Mucosa of rectum (tissue), 2 donors: Measurements from ENCODE around the gene PAPSS2.

Source experiments
- H3K27ac ChIP-seq, 2 donors: one replicate each; pipeline ENCODE4 v1.7.0; 2013; ENCODE audit warnings: inconsistent platforms in 2 of 2, low read depth in 2 of 2, low read length in 2 of 2
- H3K27me3 ChIP-seq, 2 donors: one replicate each; pipeline ENCODE4 v1.7.0; 2013; ENCODE audit warnings: low read length in 2 of 2; ENCODE audit not compliant: control insufficient read depth in 2 of 2, insufficient read depth in 2 of 2
- H3K36me3 ChIP-seq, 2 donors: one replicate each; pipeline ENCODE4 v1.7.0; 2013; ENCODE audit warnings: low read length in 2 of 2; ENCODE audit not compliant: control insufficient read depth in 2 of 2, insufficient read depth in 2 of 2
- H3K4me1 ChIP-seq, 2 donors: one replicate each; pipeline ENCODE4 v1.7.0; 2013; ENCODE audit warnings: low read length in 2 of 2, mild to moderate bottlenecking in 1 of 2; ENCODE audit not compliant: control insufficient read depth in 2 of 2, insufficient read depth in 2 of 2
- H3K4me3 ChIP-seq, 2 donors: one replicate each; pipeline ENCODE4 v1.7.0; 2013; ENCODE audit warnings: low read length in 2 of 2
- H3K9ac ChIP-seq, 2 donors: one replicate each; pipeline ENCODE4 v1.7.0; 2013; ENCODE audit warnings: low read length in 2 of 2, low read depth in 1 of 2, mild to moderate bottlenecking in 1 of 2
- H3K9me3 ChIP-seq, 2 donors: one replicate each; pipeline ENCODE4 v1.7.0; 2013; ENCODE audit warnings: low read length in 2 of 2; ENCODE audit not compliant: control insufficient read depth in 2 of 2
- donor health status: healthy.
- donor health status: Normal muscosa, but diverticular disease.

PAPSS2 gene

DNA sequence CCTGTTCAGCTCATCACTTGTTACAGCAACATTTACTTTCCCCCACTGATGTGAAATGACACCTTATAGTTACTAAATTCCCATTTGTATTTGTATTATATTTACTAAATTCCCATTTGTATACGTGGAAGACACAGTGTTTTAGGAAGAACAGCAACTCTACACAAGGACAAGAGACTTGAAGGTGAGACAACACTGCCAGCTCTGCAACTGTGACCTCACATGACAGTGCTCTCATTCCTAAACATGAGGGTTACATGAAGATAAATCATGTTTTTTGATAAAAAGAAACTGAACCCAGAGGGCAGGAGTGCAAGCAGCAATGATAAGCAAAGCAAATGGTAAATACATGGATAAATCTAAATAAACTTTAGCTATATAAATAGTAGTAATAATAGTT is 98.0 kb downstream of the PAPSS2 start:
- no peak overlapping the region for H3K9ac ChIP-seq
- H3K27me3 ChIP-seq: no peaks in the 10 kb centered on the region
- H3K9me3 ChIP-seq: no peaks in the 10 kb centered on the region
- peaks cover 23 to 29% of the 10 kb centered on the region in 2 donors for H3K36me3 ChIP-seq
- H3K27ac ChIP-seq: no peak overlapping the region
- no peaks in the 10 kb centered on the region for H3K4me1 ChIP-seq
- H3K4me3 ChIP-seq: no peak overlapping the region

DNA sequence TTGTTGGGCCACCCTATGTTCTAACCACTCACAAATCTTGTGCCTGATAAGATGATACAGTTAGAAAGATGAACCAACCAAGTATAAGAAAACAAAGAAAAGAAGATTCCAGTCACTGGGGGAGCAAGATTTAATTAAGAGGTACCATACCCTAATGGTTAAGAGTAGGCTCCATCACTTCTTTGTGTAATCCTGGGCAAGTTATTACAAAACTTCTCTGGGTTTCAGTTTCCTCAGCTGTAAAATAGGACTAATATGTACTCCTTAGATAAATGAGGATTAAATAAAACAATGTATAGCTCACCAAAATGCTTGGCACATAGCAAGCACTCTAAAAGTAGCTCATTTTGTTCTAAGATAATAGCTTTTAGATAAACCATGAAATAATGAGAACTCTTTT is 99.9 kb downstream of the PAPSS2 start:
- H3K27ac ChIP-seq: no peak overlapping the region
- H3K4me1 ChIP-seq: no peaks in the 10 kb centered on the region
- no peaks in the 10 kb centered on the region for H3K27me3 ChIP-seq
- H3K9ac ChIP-seq: no peak overlapping the region
- H3K36me3 ChIP-seq: peaks cover 20 to 28% of the 10 kb centered on the region in 2 donors
- H3K4me3 ChIP-seq: no peak overlapping the region
- H3K9me3 ChIP-seq: no peaks in the 10 kb centered on the region

DNA sequence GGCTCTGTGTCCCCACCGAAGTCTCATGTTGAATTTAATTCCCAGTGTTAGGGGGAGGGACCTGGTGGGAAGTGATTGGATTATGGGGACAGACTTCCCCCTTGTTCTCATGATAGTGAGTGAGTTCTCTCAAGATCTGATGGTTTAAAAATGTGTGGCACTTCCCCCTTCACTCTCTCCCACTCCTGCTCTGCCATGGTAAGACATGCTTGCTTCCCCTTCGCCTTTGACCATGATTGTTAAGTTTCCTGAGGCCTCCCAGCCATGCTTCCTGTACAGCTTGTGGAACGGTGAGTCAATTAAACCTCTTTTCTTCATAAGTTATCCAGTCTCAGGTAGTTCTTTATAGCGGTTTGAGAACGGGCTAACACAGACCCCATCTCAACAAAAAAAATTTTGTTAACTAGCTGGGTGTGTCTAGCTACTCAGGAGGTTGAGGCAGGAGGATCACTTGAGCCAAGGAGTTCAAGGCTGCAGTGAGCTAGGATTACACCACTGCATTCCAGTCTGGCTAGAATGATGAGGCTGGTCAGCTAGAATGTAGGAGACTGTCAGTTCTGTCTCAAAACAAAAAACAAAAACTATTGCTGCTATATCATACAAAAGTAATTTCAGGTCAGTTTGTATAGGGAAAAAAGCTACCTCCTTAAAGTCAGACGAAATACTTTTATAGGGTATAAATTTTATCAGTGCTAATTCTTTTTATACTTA is 100.7 kb downstream of the PAPSS2 start:
- H3K27ac ChIP-seq: no peak overlapping the region
- H3K36me3 ChIP-seq: peaks cover 20 to 24% of the 10 kb centered on the region in 2 donors
- no peak overlapping the region for H3K9ac ChIP-seq
- no peaks in the 10 kb centered on the region for H3K9me3 ChIP-seq
- no peaks in the 10 kb centered on the region for H3K27me3 ChIP-seq
- no peak overlapping the region for H3K4me3 ChIP-seq
- H3K4me1 ChIP-seq: no peaks in the 10 kb centered on the region

DNA sequence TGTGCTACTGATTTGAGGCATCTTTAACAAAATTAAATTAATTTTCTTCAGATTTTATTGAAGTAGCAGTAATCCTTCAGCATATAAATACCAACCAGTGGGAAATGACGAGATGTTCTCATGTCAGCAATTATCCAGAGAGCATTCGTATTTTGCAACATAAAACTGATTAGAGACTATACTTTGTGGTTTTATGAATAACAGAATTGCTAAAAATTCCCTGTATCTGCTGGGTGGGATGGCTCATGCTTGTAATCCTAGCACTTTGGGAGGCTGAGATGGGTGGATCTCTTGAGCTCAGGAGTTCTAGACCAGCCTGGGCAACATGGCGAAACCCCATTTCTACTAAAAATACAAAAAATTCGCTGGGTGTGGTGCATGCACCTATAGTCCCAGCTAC is 101.5 kb downstream of the PAPSS2 start:
- H3K4me1 ChIP-seq: no peaks in the 10 kb centered on the region
- H3K9ac ChIP-seq: no peak overlapping the region
- H3K36me3 ChIP-seq: peaks cover 14 to 25% of the 10 kb centered on the region in 2 donors
- no peak overlapping the region for H3K27ac ChIP-seq
- no peak overlapping the region for H3K4me3 ChIP-seq
- no peaks in the 10 kb centered on the region for H3K9me3 ChIP-seq
- H3K27me3 ChIP-seq: no peaks in the 10 kb centered on the region

DNA sequence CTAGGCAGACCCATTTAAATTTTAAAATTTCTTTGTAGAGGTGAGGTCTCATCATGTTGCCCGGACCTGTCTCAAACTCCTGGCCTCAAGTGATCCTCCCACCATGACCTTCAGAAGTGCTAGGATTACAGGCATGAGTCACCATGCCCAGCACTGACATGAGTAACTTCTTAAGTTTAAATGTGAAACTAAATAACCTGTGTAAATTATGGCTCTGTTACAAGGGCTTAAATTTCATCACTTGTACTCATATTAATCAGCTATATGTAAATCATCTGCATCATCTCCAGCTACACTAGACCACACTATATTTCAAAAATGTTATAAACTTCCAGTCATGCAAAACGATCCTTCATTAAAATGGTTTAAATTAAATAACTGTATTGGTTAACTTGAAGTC is 102.2 kb downstream of the PAPSS2 start:
- no peak overlapping the region for H3K27ac ChIP-seq
- H3K36me3 ChIP-seq: peaks cover 12 to 22% of the 10 kb centered on the region in 2 donors
- no peak overlapping the region for H3K4me3 ChIP-seq
- no peaks in the 10 kb centered on the region for H3K27me3 ChIP-seq
- no peaks in the 10 kb centered on the region for H3K9me3 ChIP-seq
- no peak overlapping the region for H3K9ac ChIP-seq
- no peaks in the 10 kb centered on the region for H3K4me1 ChIP-seq

DNA sequence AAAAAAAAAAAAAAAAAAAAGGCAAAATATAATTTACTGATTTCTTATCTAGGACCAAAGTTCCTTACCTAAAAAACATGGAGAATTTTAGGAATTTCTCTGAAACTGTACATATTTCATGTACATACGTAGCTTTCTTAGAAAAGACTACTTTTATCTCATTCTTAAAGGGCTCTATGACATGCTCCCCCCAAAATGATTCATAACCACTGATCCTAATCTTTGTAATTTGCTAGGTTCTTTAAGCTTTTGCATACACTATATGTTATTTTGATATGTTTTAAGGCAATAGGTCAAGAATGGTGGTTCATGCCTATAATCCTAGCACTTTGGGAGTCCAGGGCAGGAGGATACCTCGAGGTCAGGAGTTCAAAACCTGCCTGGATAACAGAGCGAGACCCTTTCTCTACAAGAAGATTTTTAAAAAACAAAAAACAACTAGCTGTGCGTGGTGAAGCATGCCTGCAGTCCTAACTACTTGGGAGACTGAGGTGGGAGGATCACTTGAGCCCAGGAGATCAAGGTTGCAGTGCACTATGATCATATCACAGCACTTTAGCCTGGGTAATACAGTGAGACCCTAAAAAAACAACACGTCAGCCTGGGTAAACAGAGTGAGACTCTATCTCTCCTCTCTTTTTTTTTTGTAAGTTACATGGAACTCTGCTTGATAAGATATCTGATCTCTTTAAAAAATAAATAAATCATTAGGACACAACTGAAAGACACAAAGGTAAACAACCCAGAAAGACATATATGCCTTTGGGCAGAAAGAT is 103.6 kb downstream of the PAPSS2 start:
- no peaks in the 10 kb centered on the region for H3K9me3 ChIP-seq
- no peak overlapping the region for H3K27ac ChIP-seq
- no peak overlapping the region for H3K9ac ChIP-seq
- no peak overlapping the region for H3K4me3 ChIP-seq
- no peaks in the 10 kb centered on the region for H3K27me3 ChIP-seq
- no peaks in the 10 kb centered on the region for H3K4me1 ChIP-seq
- peaks cover 18 to 28% of the 10 kb centered on the region in 2 donors for H3K36me3 ChIP-seq

DNA sequence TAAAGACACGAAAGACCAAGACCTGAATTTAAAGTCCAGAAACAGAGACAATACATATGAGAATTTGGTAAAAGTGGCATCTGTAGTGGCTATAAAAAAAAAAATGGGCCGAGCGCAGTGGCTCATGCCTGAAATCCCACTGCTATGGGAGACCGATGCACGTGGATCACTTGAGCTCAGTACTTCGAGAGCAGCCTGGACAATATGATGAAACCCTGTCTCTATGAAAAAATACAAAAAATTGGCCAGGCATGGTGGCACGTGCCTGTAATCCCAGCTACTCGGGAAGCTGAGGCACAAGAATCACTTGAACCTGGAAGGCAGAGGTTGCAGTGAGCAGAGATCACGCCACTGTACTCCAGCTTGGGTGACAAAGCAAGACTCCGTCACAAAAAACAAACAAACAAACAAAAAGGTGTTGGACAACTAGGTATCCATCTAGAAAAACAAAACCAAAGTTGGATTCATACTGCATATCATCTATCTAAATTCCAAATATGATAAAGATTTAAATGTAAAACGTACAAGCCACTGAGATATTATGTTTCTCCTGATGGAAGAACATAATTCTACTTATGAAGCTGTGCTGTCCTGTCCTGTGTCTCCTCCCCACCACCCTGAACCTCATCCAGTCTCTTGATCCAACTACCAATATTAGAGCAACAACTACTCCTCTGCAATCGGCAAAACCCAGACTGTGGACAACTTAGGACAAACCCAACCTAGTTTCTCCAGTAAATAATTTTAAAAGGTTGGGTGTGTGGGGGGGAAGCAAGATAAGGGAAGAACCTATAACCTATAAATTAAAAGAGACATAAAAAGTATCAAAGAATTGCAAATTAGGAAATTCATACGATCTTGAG is 104.6 kb downstream of the PAPSS2 start:
- Histone ChIP-seq H3K27me3 (no peaks in the 10 kb centered on the region), H3K9ac (no peak overlapping the region), H3K9me3 (no peaks in the 10 kb centered on the region), H3K4me1 (no peaks in the 10 kb centered on the region), H3K36me3 (peaks cover 21 to 28% of the 10 kb centered on the region in 2 donors), H3K27ac (no peak overlapping the region), H3K4me3 (no peak overlapping the region)

DNA sequence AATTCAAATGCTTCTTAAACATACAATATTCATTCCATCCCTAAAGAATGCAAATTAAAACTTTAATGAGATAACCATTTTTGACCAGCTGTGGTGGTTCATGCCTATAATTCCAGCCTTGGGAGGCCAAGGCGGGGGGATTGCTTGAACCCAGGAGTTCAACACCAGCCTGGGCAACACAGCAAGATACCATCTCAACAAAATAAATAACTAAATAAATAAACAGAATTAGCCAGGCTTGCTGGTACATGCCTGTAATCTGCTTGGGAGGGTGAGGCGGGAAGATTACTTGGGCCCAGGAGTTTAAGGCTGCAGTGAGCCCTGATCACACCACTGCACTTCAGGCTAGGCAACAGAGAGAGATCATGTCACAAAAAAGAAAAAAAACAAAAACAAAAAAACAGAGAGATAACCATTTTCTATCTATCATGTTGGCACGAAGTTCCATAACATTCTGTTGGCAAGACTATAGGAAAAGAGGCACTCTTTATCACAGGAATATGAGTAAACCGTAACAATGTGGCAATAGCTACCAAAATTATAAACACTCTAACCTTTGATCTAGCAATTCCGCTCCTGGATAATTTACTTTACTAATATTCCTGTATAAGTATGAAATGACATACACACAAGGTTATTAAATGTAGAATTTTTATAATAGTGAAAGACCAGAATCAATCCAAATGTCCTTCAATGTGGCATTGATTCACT is 106.1 kb downstream of the PAPSS2 start:
- Histone ChIP-seq H3K4me1 (no peaks in the 10 kb centered on the region), H3K36me3 (peaks cover 20 to 27% of the 10 kb centered on the region in 2 donors)

DNA sequence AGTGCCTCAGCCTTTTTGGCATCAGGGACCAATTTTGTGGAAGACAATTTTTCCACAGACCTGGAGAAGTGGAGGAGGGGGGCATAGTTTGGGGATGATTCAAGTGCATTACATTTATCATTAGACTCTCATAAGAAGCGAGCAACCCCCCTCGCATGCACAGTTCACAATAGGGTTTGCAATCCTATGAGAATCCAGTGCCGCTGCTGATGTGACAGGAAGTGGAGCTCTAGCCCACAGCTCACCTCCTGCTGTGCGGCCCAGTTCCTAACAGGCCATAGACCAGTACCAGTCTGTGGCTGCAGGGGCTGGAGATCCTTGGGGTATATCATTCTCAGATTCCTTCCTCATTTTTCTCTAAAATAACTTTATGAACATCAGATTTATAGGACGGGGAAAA is 107.6 kb downstream of the PAPSS2 start:
- Histone ChIP-seq H3K27ac (no peak overlapping the region), H3K4me3 (no peak overlapping the region), H3K27me3 (no peaks in the 10 kb centered on the region), H3K9me3 (no peaks in the 10 kb centered on the region), H3K36me3 (peaks cover 20 to 23% of the 10 kb centered on the region in 2 donors), H3K9ac (no peak overlapping the region), H3K4me1 (no peaks in the 10 kb centered on the region)

More for the DNA sequence above, 106.1 kb downstream of the PAPSS2 start:
- Histone ChIP-seq H3K9ac (no peak overlapping the region), H3K27me3 (no peaks in the 10 kb centered on the region), H3K9me3 (no peaks in the 10 kb centered on the region), H3K4me3 (no peak overlapping the region), H3K27ac (no peak overlapping the region)
